Measurements from ENCODE around the gene TNFRSF19.
"Not testable (repeated sequence)": the region's sequence is repeated elsewhere in the genome, so short reads cannot be mapped to it uniquely, and the experiment has no call there.

TNFRSF19 gene

GRCh38 chr13:23658929-23659541 is 88.8 kb downstream of the TNFRSF19 start:
- no peak for DNase-seq

GRCh38 chr13:23660249-23660648 is 90.0 kb downstream of the TNFRSF19 start:
- no peak for DNase-seq

GRCh38 chr13:23666582-23666981 is 96.4 kb downstream of the TNFRSF19 start:
- no peak for DNase-seq

- DNase-seq, result no peak
Observed at GRCh38 chr13:23667750-23668149, 97.5 kb downstream of the TNFRSF19 start.

GRCh38 chr13:23668562-23668961 is 98.3 kb downstream of the TNFRSF19 start:
- DNase-seq, result no peak

- DNase-seq, result no peak
Observed at GRCh38 chr13:23670793-23671192, 100.6 kb downstream of the TNFRSF19 start.

- DNase-seq, result no peak
Observed at GRCh38 chr13:23671377-23671776, 101.2 kb downstream of the TNFRSF19 start.

GRCh38 chr13:23671897-23672296 is 101.7 kb downstream of the TNFRSF19 start:
- no peak for DNase-seq

- DNase-seq, result no peak
Observed at GRCh38 chr13:23672616-23673015, 102.4 kb downstream of the TNFRSF19 start.

GRCh38 chr13:23673354-23673753 is 103.1 kb downstream of the TNFRSF19 start:
- DNase-seq, result no peak

- DNase-seq, result no peak
Observed at GRCh38 chr13:23673867-23674605, 103.8 kb downstream of the TNFRSF19 start.

GRCh38 chr13:23674795-23675640 is 104.8 kb downstream of the TNFRSF19 start:
- no peak for DNase-seq

GRCh38 chr13:23677679-23678288 is 107.6 kb downstream of the TNFRSF19 start:
- not testable (repeated sequence) for DNase-seq

GRCh38 chr13:23678795-23679194 is 108.6 kb downstream of the TNFRSF19 start:
- DNase-seq, result no peak

- DNase-seq, result no peak
Observed at GRCh38 chr13:23679220-23679619, 109.0 kb downstream of the TNFRSF19 start.

GRCh38 chr13:23680845-23681669 is 110.8 kb downstream of the TNFRSF19 start:
- no peak for DNase-seq

- DNase-seq, result no peak
Observed at GRCh38 chr13:23683084-23683483, 112.9 kb downstream of the TNFRSF19 start.

GRCh38 chr13:23684647-23685046 is 114.4 kb downstream of the TNFRSF19 start:
- DNase-seq, result no peak

GRCh38 chr13:23685416-23685815 is 115.2 kb downstream of the TNFRSF19 start:
- DNase-seq, result no peak

GRCh38 chr13:23686948-23687347 is 116.7 kb downstream of the TNFRSF19 start:
- no peak for DNase-seq

- no peak for DNase-seq
Observed at GRCh38 chr13:23687614-23688013, 117.4 kb downstream of the TNFRSF19 start.

- no peak for DNase-seq
Observed at GRCh38 chr13:23688336-23688735, 118.1 kb downstream of the TNFRSF19 start.
